Fibroblast of pulmonary artery (primary cell): ENCODE data around the gene ST8SIA5.

Source experiments
- DNase-seq: peaks from one replicate; pipeline ENCODE4 v3.0.0-alpha.2; 2010; ENCODE audit warnings: low read depth
- H3K4me3 ChIP-seq: replicated peaks from 2 replicates; pipeline ENCODE4 v1.5.1; 2011; ENCODE audit warnings: low read depth, mild to moderate bottlenecking, control low read depth, low read length, moderate library complexity
- CTCF ChIP-seq: IDR thresholded peaks from 2 replicates; pipeline ENCODE4 v1.5.1; 2011; ENCODE audit warnings: mild to moderate bottlenecking, control low read depth, low read length, inconsistent platforms; ENCODE audit errors: missing control alignments

The ST8SIA5 gene

GRCh38 chr18:46731316-46731715, 25.5 kb downstream of the ST8SIA5 start:
- no peak for TF ChIP-seq CTCF
- no peak overlapping the region for H3K4me3 ChIP-seq
- no peak for DNase-seq

- no peak for DNase-seq
- H3K4me3 ChIP-seq = no peak overlapping the region
- TF ChIP-seq CTCF = no peak
Observed at GRCh38 chr18:46728219-46728930, 28.5 kb downstream of the ST8SIA5 start.

GRCh38 chr18:46727177-46727576, 29.7 kb downstream of the ST8SIA5 start:
- no peak for DNase-seq
- TF ChIP-seq CTCF = no peak
- no peak overlapping the region for H3K4me3 ChIP-seq

- DNase-seq = no peak
- H3K4me3 ChIP-seq = no peak overlapping the region
- no peak for TF ChIP-seq CTCF
Observed at GRCh38 chr18:46725310-46725709, 31.5 kb downstream of the ST8SIA5 start.

- no peak for DNase-seq
- TF ChIP-seq CTCF = no peak
- no peak overlapping the region for H3K4me3 ChIP-seq
Observed at GRCh38 chr18:46723856-46724415, 32.9 kb downstream of the ST8SIA5 start.

GRCh38 chr18:46722051-46722450, 34.8 kb downstream of the ST8SIA5 start:
- no peak for DNase-seq
- no peak for TF ChIP-seq CTCF
- no peak overlapping the region for H3K4me3 ChIP-seq

- H3K4me3 ChIP-seq = no peak overlapping the region
- TF ChIP-seq CTCF = no peak
- DNase-seq = no peak
Observed at GRCh38 chr18:46721331-46721730, 35.5 kb downstream of the ST8SIA5 start.
